Stomach (tissue), 9 donors: ENCODE measurements around the gene EXOC2. TPM values are rescaled to one million over a fixed set of nuclear protein-coding genes. Genes with fewer than 3 reads are reported as not detected.

Experiments
- DNase-seq, 2 donors: peaks; one replicate each; pipeline versions ENCODE4 v3.0.0 to v3.0.0-alpha.2; 2013 to 2019
- H3K27ac ChIP-seq, 5 donors: fragments of 200-600 bp in 4 of 5; sonication (generic) in 4 of 5; one replicate each; pipeline ENCODE4 v1.5.1; 2013 to 2019; ENCODE audit warnings: mild to moderate bottlenecking in 1 of 5, moderate library complexity in 1 of 5
- H3K27me3 ChIP-seq, 3 donors: fragments of 200-600 bp; sonication (generic); one replicate each; pipeline ENCODE4 v1.5.1; 2017 to 2019; ENCODE audit warnings: mixed run types in 1 of 3
- H3K36me3 ChIP-seq, 4 donors: fragments of 200-600 bp; sonication (generic); 1 replicate in 3 of 4; 2 replicates in 1 of 4; pipeline ENCODE4 v1.5.1; 2016 to 2019
- H3K4me1 ChIP-seq, 4 donors: fragments of 200-600 bp; sonication (generic); one replicate each; pipeline ENCODE4 v1.5.1; 2016 to 2019
- H3K4me3 ChIP-seq, 4 donors: fragments of 200-600 bp; sonication (generic) in 3 of 4; one replicate each; pipeline ENCODE4 v1.5.1; 2016 to 2019; ENCODE audit warnings: mild to moderate bottlenecking in 1 of 4
- H3K9me3 ChIP-seq, 4 donors: fragments of 200-600 bp; sonication (generic); one replicate each; pipeline ENCODE4 v1.5.1; 2016 to 2019
- CTCF ChIP-seq, 7 experiments: fragments of 450-650 bp in 4 of 7; fragments of 200-600 bp in 3 of 7; sonication (generic) in 3 of 7; IDR thresholded peaks; one replicate each; pipeline ENCODE4 v1.5.1; 2016 to 2019; ENCODE audit warnings: antibody characterized with exemption in 7 of 7, control low read depth in 2 of 7, mild to moderate bottlenecking in 1 of 7
- EP300 ChIP-seq: sonication (generic); formaldehyde crosslinking; IDR thresholded peaks from one replicate; pipeline ENCODE4 v1.6.1; 2017; ENCODE audit warnings: antibody characterized with exemption
- POLR2A ChIP-seq, 4 donors: fragments of 450-650 bp; IDR thresholded peaks; one replicate each; pipeline ENCODE4 v1.6.1; 2016; ENCODE audit warnings: antibody characterized with exemption in 4 of 4, control low read depth in 2 of 4, mild to moderate bottlenecking in 1 of 4, moderate library complexity in 1 of 4
- POLR2AphosphoS5 ChIP-seq, 3 donors: sonication (generic); formaldehyde crosslinking; IDR thresholded peaks; one replicate each; pipeline ENCODE4 v1.6.1; 2016; ENCODE audit warnings: antibody characterized with exemption in 3 of 3
- WGBS, 5 donors: extraction: QIAGEN DNeasy Blood & Tissue Kit in 3 of 5; methylation state at CpG; one replicate each; pipeline versions ENCODE4 v1.1.5 to v1.1.7; 2013 to 2018; 5-methylcytosine and 5-hydroxymethylcytosine counted together
- intact Hi-C: fragments of 100-400 bp; cut with DNase I; formaldehyde crosslinking; loops from one replicate; pipeline ENCODE4 v1.15.1; 2023; ENCODE audit warnings: low total_unique reads
- polyA plus RNA-seq, 3 donors: library from polyadenylated mRNA; stranded (reverse); fragments of 200-250 nt; gene quantifications; one replicate each; pipeline ENCODE4 v1.2.3, GENCODE V29; 2013
- total RNA-seq, 5 donors: library from RNA; depleted of rRNA; stranded (reverse); fragments of >200 nt; gene quantifications; one replicate each; pipeline versions ENCODE4 v1.1.0 to v1.2.3, GENCODE V29; 2014 to 2016
- donor health status: healthy with polysubstance abuse.
- donor health status: Bipolar disorder and iron deficiency.
- donor health status: healthy.

EXOC2 gene
- total and polyA plus RNA-seq, 8 donors = 5.3 to 39.7 (median 13.8) TPM

GRCh38 chr6:717135-717534 is 24.2 kb upstream of the EXOC2 start:
- no peak for DNase-seq
- Histone ChIP-seq H3K9me3 (no peaks in the 10 kb centered on the region), H3K4me3 (no peak overlapping the region), H3K27ac (no peak overlapping the region), H3K36me3 (no peaks in the 10 kb centered on the region), H3K4me1 (peaks cover 0 to 10% (median 6%) of the 10 kb centered on the region in 4 donors), H3K27me3 (no peaks in the 10 kb centered on the region)
- WGBS, 5 donors = 89 to 97% (median 96%) methylated on average over 11 of the region's 11 CpGs
- TF ChIP-seq POLR2AphosphoS5 (IDR thresholded peaks at IDR 0.05) = no peak
- TF ChIP-seq POLR2A (IDR thresholded peaks at IDR 0.05) = no peak
- TF ChIP-seq EP300 = no peak
- no peak for TF ChIP-seq CTCF (IDR thresholded peaks at IDR 0.05)
- intact Hi-C loops = loop anchor here (10.0 kb wide), 1 partner anchor 668 kb away; the partner anchor contains the start of gene FOXF2

GRCh38 chr6:715709-716491 is 23.0 kb upstream of the EXOC2 start:
- no peaks in the 10 kb centered on the region for H3K9me3 ChIP-seq
- H3K4me3 ChIP-seq = no peak overlapping the region
- H3K36me3 ChIP-seq = no peaks in the 10 kb centered on the region
- whole genome bisulfite sequencing, 5 donors = 31 to 43% (median 34%) methylated on average over 13 of the region's 13 CpGs
- peaks cover 4 to 17% (median 12%) of the 10 kb centered on the region in 4 donors for H3K4me1 ChIP-seq
- H3K27ac ChIP-seq = peak overlapping the region in 3 of 5 donors; percentile 14 to 45 (median 32)
- DNase-seq = peak in 1 of 2 donors; percentile 61
- TF ChIP-seq CTCF (IDR thresholded peaks at IDR 0.05) = no peak
- TF ChIP-seq POLR2AphosphoS5 (IDR thresholded peaks at IDR 0.05) = peak in 1 of 3 donors; percentile 7
- intact Hi-C loops = loop anchor here (10.0 kb wide), 1 partner anchor 669 kb away; the partner anchor contains the start of gene FOXF2
- H3K27me3 ChIP-seq = no peaks in the 10 kb centered on the region

- TF ChIP-seq POLR2A (IDR thresholded peaks at IDR 0.05) (no peak), EP300 (no peak), CTCF (IDR thresholded peaks at IDR 0.05) (no peak), POLR2AphosphoS5 (IDR thresholded peaks at IDR 0.05) (no peak)
- no peaks in the 10 kb centered on the region for H3K36me3 ChIP-seq
- no peak overlapping the region for H3K4me3 ChIP-seq
- DNase-seq = no peak
- WGBS, 5 donors = 78 to 89% (median 84%) methylated on average over 4 of the region's 4 CpGs
- intact Hi-C loops = loop anchor here (10.0 kb wide), 1 partner anchor 671 kb away; the partner anchor contains the start of gene FOXF2
- H3K27me3 ChIP-seq = peaks cover 0 to 3% (median 0%) of the 10 kb centered on the region in 3 donors
- no peaks in the 10 kb centered on the region for H3K9me3 ChIP-seq
- H3K4me1 ChIP-seq = peaks cover 11 to 28% (median 21%) of the 10 kb centered on the region in 4 donors
- H3K27ac ChIP-seq = no peak overlapping the region
These were observed 21.2 kb upstream of the EXOC2 start for GRCh38 chr6:714100-714499.

DNA sequence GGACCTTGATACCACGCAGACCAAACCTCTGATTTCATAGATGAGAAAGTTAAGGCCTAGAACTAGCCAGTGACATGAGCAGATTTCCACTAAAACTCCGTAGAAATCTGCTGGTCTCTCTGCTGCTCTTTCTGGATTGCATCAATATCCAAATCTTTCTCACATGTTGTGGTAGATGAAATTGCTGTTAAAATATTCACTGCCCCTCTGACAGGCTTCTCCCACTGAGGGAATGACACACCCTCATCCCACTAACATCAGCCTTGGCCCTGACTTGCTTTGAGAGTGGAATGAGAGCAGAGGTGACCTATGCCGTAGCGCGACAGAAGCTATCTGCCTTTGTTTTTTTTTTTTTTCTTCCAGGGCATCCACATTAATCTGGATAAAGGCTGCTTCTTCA is 20.4 kb upstream of the EXOC2 start:
- peaks cover 0 to 3% (median 0%) of the 10 kb centered on the region in 3 donors for H3K27me3 ChIP-seq
- peaks cover 11 to 28% (median 21%) of the 10 kb centered on the region in 4 donors for H3K4me1 ChIP-seq
- intact Hi-C loops = loop anchor here (10.0 kb wide), 1 partner anchor 671 kb away; the partner anchor contains the start of gene FOXF2
- 87 to 94% (median 91%) methylated on average over 5 of the region's 5 CpGs for WGBS, 5 donors
- no peaks in the 10 kb centered on the region for H3K36me3 ChIP-seq
- DNase-seq = no peak
- TF ChIP-seq CTCF (IDR thresholded peaks at IDR 0.05) (no peak), POLR2AphosphoS5 (IDR thresholded peaks at IDR 0.05) (no peak), POLR2A (IDR thresholded peaks at IDR 0.05) (no peak), EP300 (no peak)
- no peaks in the 10 kb centered on the region for H3K9me3 ChIP-seq
- peak overlapping the region in 2 of 5 donors; percentile 21 to 22 for H3K27ac ChIP-seq
- H3K4me3 ChIP-seq = no peak overlapping the region
